HG02938 (cell line): ENCODE measurements around the gene BRME1.
"Not testable (repeated sequence)": the region's sequence is repeated elsewhere in the genome, so short reads cannot be mapped to it uniquely, and the experiment has no call there.

ENCODE experiments used
- ATAC-seq: cut with Tn5 transposase; IDR thresholded peaks from one replicate; pipeline ENCODE4 v1.9.1; 2021; ENCODE audit warnings: mild to moderate bottlenecking, moderate library complexity; ENCODE audit not compliant: unreplicated experiment

The BRME1 gene

DNA sequence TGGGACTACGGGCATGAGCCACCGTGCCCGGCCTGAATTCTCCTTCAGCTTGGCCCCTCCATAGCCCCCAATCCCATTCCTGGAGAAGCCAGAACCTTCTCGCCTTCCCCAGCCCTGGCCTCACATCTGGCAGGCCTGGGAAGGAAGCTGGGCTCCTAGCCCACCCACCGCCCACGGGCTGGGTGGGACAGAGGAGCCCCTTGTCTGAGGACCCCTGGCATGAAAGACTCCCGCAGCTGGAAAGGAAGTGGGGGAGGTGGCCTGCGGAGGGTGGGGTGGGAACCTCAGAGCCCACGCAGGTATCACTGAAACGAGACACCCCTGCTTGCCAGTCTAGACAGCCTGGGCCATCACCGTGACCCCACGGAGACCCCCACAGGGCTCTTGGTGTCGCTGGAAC lies 36.6 kb downstream of the BRME1 start:
- no peak for ATAC-seq

DNA sequence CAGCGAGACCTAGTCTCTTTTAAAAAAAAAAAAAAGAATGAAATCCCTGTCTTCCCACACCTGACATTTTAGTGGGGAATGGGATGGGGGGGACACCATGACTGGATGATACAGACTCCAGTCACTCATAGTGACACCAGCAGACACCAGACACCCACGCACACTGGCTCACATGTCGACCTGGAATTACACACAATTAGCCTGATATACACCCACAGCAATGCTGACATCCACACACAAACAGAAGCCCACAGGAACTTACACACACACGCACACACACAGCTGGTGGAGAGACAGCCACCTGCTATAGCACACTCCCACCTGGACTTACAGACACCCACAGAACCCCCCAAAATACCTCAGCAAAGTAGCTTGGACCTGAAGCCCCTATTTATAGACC lies 37.3 kb downstream of the BRME1 start:
- ATAC-seq = no peak

DNA sequence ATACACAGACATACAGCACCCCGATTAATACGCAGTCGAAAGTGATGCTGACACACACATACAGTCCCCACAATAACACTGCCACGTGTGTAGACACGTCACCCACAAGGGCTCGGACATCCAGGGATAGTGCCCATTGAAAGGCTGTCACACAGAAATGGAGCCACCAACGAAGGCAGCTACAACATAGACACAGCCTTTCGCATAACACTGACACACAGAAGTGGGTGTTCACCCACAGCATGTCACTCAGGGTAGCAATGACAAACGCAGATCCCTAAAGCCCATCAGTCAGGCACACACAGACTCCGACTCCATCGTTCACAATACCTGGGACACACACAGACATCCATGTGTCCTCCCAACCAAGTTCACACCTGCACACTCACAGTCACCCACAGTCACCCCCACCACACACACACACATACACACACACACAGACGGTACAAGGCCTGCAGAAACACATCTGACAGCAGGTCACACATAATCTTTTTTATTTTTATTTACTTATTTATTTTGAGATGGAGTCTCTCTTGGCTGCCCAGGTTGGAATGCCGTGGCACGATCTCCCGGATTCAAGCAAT lies 39.4 kb downstream of the BRME1 start:
- ATAC-seq = no peak

DNA sequence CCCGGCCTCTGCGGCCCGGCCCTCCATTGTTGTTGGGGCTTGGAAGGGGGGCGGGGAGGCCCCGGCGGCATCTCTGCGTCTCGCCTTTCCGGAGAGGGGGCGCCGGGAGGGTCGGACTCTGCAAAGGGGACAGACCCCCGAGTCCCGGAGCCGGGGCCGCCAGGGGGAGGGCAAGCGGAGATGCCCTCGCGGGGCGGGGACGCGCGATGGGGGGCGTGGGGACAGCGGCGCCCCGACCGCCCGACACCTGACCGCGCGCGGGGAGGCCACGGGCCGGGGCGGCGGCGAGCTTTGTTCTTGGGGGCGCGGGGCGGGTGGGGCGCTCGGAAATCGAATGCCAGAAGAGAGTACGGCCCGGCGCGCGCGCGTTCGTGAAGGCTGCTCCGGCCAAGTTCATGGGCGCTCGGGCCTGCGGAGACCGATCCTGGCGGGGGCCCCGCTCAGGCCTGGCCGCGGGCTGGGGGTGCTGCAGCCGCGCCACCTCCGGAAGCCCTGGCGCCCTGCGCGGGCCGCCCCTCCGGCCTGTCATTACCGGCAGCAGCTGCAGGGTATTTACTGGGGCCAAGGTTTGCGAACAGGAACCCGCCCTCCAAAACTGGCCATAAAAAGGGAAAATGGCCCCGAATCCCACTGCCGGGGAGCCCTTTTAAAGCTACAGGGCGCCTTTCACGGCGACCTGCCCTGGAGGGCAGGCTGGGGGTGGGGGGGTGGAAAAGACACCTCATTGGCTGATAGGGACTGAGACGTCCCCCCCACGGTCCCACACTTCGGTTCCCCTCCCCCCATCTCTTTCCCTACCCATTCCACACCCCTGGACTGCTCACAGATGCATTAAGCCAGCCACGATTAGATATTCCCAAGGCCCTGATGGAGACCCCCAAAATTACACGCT lies 40.1 kb downstream of the BRME1 start:
- ATAC-seq = no peak

DNA sequence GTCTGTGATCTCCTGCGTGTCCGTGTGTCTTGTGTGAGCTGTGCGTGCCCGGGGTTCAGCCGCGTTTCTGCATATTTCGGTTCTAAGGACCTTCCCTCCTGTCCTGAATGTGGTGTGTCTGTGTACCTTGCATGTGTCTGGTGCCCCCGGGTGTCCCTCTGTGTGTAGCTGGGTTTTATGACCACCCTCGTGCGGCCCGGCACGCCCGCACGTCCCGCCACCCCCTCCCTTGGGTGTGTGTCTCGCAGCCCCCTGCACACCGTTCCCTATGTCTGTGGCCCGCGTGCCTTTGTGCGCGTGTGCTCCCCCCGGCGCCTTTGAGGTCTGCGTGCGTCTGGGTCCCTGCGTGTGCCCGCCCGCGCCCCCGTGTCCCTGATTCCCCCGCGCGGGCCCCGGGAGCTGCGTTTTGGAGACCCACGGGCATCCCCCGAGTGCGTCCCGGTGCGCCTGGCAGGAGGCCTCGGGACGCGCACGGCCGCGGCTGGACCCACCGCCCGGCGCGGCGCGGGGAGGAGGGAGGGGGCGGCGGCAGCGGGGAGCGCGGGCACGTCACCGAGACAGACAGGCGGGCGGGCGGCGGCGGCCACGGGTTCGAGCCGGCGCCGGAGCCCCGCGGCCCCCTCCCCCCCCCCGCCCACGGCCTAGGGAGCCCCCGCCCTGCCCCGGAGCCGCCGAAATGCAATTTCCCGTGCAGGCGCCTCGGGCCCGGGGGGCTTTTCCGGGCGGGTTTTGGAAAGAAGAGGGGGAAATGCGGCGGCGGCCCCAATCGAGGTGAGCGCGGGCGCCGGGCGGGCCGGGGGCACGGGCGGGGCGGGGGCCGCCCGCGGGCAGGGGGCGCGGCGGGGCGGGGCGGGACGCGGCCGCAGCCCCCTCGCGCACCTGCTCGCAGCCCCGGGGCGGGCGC lies 41.0 kb downstream of the BRME1 start:
- ATAC-seq = no peak

DNA sequence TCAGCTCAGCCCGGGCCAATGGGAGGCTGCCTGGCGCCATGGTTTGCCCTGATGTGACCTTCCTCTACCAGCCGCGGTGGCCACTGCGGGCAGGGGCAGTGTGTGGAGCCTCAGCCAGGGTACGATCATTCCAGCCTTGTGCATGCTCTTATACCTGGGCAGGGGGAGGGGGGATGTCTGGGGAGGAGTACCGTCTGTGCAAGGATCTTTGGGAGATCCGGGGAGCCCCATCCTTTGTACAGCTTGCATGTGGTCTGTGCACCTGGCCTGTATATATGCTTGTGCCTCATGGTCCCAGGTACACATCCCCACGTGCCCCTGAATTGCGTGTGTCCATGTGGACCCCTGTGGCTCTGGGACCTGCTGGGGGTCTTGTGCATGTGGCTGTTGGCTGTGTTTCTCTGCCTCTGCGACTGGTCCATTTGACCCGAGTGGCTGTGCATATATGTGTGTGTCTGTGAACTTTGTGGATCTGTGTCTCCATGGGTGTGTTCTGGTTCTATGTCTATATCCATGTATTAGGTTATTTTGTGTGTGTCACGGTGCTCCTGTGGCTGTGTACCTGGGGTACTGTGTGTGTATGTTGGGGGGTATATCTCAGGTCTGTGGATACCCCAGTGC lies 41.8 kb downstream of the BRME1 start:
- ATAC-seq = no peak

DNA sequence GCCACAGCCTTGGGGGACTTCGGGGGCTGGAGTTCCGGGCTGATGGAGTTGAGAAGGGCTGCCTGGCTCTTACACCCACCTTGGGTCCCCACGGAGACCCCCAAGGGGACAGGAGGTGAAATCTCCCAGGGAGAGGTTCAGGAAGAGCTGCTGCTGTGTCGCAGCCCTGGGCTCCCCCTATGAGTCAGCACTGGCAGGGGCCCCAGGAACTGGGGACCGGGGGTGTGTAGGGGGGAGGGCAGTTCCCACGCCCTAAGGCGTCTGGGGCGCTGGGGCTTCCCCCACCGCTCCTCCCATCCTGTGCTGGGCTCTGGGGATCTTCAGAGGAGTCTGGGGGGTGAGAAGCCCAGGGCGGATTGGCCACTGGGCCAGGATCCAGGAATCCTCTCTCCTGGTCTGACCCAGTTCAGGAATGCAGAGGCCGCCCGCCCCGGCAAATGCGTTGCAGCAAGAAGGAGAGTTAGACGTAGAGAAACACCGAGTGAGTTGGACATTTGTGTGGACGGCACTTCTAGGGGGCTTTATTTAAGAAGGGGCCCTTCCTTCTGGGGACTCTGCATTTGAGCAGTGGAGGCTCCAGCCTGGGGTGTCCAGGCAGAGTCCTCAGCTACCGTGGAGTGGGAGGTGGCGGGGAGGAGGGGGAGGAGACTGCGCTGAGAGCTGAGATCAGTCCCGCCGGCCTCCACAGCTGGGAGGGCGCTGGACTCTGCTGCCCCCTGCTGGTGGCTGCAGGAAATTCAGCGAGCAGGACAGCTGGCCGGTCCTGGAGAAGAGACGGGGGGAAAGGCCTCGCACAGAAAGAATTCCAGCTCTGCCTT lies 44.0 kb downstream of the BRME1 start:
- ATAC-seq = peak; percentile 63

DNA sequence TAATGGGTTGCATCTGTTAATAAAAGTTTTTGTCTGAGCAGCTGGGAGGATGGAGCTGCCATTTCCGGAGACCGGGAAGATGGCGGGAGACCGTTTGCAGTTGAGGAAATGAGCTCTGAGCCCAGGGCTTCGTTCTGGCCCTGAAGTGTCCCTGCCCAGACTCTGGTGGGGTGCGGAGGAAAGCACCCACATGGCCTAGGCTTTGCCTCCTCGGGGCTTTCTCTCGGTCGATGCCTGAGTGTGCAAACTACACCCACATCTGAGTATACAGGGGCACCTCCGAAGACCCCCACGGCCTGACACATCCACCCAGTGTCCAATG lies 44.6 kb downstream of the BRME1 start:
- no peak for ATAC-seq

DNA sequence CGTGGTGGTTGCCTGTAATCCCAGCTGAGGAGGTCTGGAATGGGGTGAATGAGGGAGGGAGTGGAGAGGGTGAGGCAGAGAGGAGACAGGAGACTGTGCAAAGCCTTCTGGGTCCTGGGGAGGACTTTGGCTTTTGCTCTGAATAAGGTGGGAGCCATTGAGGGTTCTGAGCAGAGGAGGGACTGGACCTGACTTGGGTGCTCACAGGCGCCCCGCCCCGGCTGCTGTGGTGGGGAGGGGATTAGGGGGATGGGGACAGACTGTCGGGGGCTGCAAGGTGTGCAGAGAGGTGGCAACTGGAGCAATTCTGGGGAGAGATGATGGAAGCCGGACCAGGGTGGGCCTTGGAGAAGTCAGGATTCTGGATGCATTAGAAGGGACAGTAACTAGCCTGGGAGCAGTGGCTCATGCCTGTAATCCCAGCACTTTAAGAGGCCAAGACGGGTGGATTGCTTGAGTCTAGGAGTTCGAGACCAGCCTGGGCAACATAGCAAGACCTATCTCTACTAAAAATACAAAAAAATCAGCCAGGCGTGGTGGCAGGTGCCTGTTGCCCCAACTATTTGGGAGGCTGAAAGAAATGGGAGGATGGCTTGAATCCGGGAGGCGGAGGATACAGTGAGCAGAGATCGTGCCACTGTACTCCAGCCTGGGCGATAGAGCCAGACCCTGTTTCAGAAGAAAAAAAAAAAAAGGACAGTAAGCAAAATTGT lies 45.1 kb downstream of the BRME1 start:
- no peak for ATAC-seq

DNA sequence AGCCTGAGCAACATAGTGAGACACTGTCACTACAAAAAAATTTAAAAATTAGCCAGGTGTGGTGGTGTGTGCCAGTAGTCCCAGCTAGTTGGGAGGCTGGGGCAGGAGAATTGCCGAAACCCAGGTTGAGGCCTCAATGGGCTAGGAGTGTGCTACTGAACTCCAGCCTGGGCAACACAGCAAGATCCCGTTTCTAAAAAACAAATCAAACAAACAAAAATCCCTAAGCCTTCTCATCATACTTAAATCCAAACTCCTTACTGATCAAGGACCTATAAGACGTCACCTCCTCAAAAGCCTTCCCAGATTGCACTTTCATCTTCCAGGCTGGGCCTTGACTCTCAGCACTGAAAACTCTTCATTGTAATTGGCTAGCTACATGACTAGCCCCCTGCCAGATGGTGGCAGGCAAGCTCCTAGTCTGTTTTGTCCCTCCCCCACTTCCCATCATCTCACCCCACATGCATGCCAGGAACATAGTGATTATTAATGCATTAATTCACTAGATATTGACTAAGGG lies 46.5 kb downstream of the BRME1 start:
- ATAC-seq = no peak

DNA sequence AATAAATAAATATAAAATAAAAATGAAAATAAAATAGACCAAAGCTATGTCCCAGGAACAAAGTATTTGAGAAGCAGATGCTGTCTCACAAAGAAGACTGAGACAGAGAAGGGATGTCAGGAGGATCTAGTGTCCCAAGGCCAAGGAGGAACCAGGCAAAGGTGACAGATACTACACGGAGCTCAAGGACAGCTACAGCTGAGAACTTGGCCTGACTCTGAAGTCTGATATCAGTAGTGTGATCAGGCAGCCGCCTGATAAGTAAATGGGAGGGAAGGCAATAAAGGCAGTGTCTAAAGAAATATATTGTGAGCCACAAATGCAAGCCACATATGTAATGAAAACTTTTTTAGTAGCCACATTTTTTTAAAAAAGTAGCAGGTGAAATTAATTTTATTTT lies 49.4 kb downstream of the BRME1 start:
- ATAC-seq = no peak

DNA sequence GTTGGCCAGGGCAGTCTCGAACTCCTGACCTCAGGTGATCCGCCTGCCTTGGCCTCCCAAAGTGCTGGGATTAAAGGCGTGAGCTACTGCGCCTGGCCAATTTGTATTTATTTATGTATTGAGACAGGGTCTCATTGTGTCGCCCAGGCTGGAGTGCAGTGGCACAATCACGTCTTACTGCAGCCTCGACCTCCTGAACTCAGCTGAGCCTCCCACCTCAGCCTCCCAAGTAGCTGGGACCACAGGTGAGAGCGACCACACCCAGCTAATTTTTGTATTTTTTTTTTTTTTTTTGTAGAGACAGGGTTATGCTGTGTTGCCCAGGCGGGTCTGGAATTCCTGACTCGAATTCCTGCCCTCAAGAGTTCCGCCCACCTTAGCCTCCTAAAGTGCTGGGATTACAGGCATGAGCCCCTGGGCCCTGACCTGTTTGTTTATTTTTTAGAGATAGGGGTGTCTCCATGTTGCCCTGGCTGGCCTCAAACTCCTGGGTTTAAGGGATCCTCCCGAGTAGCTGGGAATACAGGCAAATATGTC lies 53.7 kb downstream of the BRME1 start:
- ATAC-seq = not testable (repeated sequence)

DNA sequence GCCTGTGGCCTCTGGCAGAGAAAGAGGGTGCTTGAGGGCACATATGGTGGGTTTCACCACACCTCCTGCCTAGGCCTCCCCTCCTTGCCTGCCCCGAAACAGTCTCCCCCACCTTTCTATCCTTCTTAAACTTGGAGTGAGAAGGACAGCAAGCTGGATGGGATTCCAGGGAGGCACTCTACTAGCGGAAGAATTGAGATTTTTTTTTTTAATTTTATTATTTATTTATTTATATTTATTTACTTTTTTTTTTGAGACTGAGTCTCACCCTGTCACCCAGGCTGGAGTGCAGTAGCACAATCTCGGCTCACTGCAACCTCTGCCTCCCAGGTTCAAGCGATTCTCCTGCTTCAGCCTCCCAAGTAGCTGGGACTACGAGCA lies 54.2 kb downstream of the BRME1 start:
- not testable (repeated sequence) for ATAC-seq

DNA sequence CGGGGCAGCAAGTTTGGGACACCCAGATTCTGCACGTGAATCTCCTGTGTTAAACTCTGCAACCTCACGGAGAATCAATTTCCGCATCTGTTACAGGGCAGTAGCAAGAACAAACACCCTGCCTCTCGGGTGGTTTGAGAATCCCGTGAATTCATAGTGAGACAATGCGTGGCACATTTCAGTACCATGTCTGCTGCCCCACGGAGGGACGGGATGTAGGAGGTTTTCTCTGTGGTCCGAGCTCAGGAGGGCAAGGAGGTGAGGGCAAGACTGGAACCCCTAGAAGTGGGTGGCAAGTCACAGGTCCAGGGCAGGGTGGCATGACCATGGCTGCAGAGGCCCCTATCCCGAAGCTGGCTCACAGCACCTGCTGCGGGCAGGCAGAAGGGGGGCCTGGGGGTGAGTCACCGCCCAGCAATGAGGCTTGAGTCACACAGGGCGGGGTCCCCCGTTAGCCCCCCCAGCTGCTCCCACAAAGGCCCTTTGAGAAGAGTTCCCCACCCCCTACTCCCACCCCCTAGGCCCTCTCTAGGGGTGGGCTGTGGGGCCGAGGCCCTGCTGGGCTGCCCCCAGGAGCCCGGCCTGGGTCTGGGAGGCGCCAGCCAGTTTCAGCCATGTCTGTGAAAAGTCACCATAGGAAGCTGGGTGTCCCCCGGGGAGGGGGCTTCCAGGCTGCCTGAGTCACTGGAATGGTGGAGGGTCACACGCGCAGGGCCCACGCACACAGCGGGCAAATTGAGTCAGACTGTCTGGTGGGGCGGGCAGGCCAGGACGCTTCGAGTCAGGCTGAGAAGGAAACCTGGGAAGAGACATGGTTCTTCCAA lies 54.8 kb downstream of the BRME1 start:
- ATAC-seq = no peak

DNA sequence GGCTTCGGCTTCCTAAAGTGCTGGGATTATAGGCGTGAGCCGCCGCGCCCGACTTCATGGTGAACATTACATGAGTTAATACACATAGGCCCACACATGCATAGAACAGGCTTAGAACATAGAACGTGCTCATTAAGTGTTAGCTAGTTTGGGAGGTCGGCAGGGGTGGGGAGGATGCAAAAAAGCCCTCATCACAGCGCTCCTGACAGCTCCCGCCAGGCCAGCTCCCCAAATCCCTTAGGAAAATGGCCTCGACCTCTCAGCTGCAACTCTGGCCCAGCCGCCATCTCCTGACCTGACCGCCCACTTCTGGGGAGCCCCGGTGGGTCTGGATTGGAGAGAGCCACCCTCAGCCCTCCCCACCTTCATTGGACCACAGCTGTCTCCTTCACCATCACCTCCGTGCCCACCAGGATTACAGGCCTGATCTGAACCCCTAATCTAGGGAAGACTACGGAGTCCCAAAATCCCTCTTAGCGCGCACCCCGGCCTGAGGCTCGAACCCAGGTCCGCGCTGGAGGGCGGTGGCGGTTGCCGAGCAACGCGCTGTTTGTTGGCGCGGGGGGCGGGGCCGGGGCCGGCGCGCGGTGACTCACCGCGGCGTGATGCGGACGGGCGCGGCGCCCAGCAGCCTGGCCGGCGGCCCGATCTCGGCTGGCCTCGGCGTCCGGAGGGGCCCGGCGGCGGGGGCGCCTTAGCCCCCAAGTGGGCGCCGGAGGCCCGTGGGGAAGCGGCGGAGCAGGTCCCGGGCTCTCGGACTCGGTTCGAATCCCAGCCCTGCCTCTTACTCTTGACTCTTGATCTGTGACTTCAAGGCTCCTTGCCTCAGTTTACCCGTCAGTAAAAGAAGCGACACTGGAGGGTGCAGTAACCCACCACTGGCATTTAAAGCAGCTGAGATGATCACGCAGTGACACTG lies 55.7 kb downstream of the BRME1 start:
- ATAC-seq = no peak

DNA sequence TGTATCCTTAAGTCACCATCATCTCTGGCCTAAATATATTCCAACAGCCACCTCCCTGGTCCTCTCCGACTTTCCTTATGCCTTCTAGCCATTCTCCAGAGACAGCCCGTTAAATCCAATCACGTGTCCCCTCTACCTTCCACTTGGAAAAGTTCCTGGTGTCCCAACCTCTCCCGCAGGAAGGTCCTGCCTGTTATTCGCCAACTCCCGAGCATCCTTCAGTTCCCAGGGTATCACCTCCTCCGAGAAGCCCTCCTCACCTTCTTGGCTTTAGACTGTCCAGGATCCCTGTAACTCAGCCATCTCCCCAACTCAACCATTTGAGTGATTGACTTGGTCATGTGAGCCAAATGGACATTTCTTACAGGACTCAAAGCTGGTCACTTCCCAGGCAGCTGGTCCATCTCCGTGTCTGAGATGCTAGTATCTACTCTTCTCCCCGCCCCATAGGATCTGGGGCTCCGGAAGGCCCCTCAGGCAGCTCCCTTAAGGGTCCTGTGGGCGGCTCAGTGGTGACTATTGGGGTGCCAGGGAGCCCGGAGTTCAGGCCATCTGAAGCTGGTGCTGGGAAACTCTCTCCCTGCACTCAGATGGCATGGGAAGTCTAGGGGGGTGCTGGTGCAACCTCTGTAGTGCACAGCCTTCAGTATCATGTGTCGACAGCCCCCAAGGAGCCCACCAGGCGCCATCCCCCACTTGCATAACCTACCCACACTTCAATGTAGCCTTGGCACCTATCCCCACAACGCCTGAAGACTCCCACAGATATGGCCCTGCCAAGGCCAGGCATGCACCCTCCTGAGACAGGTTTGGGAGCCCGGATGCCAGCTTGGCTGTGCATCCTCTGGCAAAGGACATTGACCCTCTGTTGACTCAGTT lies 56.9 kb downstream of the BRME1 start:
- ATAC-seq = no peak

DNA sequence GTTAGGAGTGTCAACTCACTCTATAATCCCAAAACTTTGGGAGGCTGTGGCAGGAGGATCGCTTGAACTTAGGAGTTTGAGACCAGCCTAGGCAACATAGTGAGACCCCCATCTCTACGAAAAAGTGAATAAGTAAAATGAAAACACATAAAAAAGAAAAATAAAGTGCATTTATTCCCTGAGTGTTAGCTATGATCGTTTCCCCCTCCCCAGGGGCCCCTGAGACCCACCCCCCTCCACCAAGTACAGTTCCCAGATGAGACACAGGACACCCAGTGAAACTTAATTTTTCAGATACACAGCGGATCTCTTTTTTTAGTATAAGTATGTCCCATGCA lies 57.6 kb downstream of the BRME1 start:
- ATAC-seq = no peak
